DOHH2 (cell line): ENCODE results near the gene KHNYN.

Experiments
- H3F3A ChIP-seq: fragments of 200-600 bp; sonication (generic), shearing (Covaris generic); 2 replicates; pipeline ENCODE4 v1.6.0; 2016; ENCODE audit warnings: antibody characterized with exemption, mild to moderate bottlenecking; ENCODE audit not compliant: control insufficient read depth, insufficient read depth
- H3K27ac ChIP-seq: fragments of 200-600 bp; sonication (generic); 2 replicates; pipeline ENCODE4 v1.5.1; 2014; ENCODE audit warnings: low read depth, mild to moderate bottlenecking, low read length, moderate library complexity
- H3K27me3 ChIP-seq: fragments of 200-600 bp; sonication (generic); 2 replicates; pipeline ENCODE4 v1.6.1; 2014; ENCODE audit warnings: mild to moderate bottlenecking, low read length, mixed read lengths; ENCODE audit not compliant: control insufficient read depth
- H3K36me3 ChIP-seq: fragments of 200-600 bp; sonication (generic); 2 replicates; pipeline ENCODE4 v1.6.1; 2014; ENCODE audit warnings: mild to moderate bottlenecking, low read length, moderate library complexity, mixed read lengths; ENCODE audit not compliant: control insufficient read depth
- H3K4me1 ChIP-seq: fragments of 200-600 bp; sonication (generic); 2 replicates; pipeline ENCODE4 v1.6.1; 2014; ENCODE audit warnings: mild to moderate bottlenecking, low read length, mixed read lengths; ENCODE audit not compliant: control insufficient read depth
- H3K4me2 ChIP-seq: fragments of 200-600 bp; sonication (generic); 2 replicates; pipeline ENCODE4 v1.6.0; 2014; ENCODE audit warnings: mild to moderate bottlenecking, low read length, moderate library complexity
- H3K4me3 ChIP-seq: fragments of 200-600 bp; sonication (generic); 2 replicates; pipeline ENCODE4 v1.5.1; 2014; ENCODE audit warnings: mild to moderate bottlenecking, low read length, mixed read lengths
- H3K79me2 ChIP-seq: fragments of 200-600 bp; sonication (generic); 2 replicates; pipeline ENCODE4 v1.6.1; 2014; ENCODE audit warnings: mild to moderate bottlenecking, low read length, mixed read lengths; ENCODE audit not compliant: control insufficient read depth
- H3K9me2 ChIP-seq: fragments of 200-600 bp; sonication (generic); replicated peaks from 2 replicates; pipeline ENCODE4 v1.6.1; 2014; ENCODE audit warnings: mild to moderate bottlenecking, low read length, mixed read lengths; ENCODE audit not compliant: control insufficient read depth
- H3K9me3 ChIP-seq: fragments of 200-600 bp; sonication (generic); 2 replicates; pipeline ENCODE4 v1.6.1; 2014; ENCODE audit warnings: antibody characterized with exemption, low read length, mixed read lengths; ENCODE audit not compliant: control insufficient read depth, insufficient read depth
- H4K20me1 ChIP-seq: fragments of 200-600 bp; sonication (generic); 2 replicates; pipeline ENCODE4 v1.6.0; 2014; ENCODE audit warnings: low read depth, mild to moderate bottlenecking, antibody characterized with exemption, low read length, moderate library complexity; ENCODE audit not compliant: control insufficient read depth, insufficient read depth
- EZH2phosphoT487 ChIP-seq: fragments of 200-600 bp; sonication (generic); IDR thresholded peaks from 2 replicates; pipeline ENCODE4 v1.6.1; 2017; ENCODE audit warnings: borderline replicate concordance, mild to moderate bottlenecking, antibody characterized with exemption, low read length, moderate library complexity, mixed read lengths
- TF ChIP-seq, protein P1 (sequence below): fragments of 200-600 bp; sonication (generic); IDR thresholded peaks from one replicate; pipeline ENCODE4 v1.5.1; 2014; ENCODE audit warnings: antibody characterized with exemption, mild to moderate bottlenecking, low read depth, low read length; ENCODE audit not compliant: poor library complexity, severe bottlenecking

Gene KHNYN

DNA sequence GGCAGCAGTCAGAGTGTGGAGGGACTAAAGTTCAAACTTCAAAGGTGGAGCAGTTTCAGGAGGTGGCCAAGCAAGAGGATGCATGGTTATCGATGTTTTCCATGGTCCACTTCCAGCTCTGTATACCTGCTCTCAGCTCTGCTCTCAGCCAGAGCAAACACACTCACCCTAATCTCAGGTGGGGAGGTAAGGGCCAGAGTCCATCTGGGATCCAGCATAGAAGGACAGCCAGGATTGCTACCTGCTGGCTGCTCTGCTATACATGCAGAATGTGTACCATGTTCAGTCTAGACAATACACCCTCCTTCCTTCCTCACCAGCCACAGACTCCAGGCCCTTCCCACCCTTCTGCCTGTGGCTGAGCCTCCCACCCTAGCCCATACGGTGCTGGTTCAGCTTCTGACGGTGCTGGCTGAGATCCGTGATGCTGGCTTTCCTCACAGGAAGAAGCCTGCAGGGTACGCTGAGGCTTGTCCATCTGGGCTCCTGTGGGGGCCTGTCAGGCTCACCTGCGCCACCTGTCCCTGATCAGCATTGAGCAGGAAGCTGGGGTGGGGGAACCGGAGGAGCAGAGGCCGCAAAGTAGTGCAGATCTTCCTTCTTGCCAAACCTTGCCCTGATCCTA is 2.7 kb upstream of the KHNYN start:
- H3K9me3 ChIP-seq, result no peaks in the 10 kb centered on the region
- H3K27me3 ChIP-seq, result no peaks in the 10 kb centered on the region
- no peaks in the 10 kb centered on the region for H3F3A ChIP-seq
- H3K79me2 ChIP-seq, result peaks cover 20% of the 10 kb centered on the region
- TF ChIP-seq, protein P1, sequence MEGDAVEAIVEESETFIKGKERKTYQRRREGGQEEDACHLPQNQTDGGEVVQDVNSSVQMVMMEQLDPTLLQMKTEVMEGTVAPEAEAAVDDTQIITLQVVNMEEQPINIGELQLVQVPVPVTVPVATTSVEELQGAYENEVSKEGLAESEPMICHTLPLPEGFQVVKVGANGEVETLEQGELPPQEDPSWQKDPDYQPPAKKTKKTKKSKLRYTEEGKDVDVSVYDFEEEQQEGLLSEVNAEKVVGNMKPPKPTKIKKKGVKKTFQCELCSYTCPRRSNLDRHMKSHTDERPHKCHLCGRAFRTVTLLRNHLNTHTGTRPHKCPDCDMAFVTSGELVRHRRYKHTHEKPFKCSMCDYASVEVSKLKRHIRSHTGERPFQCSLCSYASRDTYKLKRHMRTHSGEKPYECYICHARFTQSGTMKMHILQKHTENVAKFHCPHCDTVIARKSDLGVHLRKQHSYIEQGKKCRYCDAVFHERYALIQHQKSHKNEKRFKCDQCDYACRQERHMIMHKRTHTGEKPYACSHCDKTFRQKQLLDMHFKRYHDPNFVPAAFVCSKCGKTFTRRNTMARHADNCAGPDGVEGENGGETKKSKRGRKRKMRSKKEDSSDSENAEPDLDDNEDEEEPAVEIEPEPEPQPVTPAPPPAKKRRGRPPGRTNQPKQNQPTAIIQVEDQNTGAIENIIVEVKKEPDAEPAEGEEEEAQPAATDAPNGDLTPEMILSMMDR, result no peak
- TF ChIP-seq EZH2phosphoT487, result no peak
- H3K27ac ChIP-seq, result no peak overlapping the region
- H4K20me1 ChIP-seq, result peaks cover 3% of the 10 kb centered on the region; the same call in 1 of the 2 replicates
- H3K4me3 ChIP-seq, result no peak overlapping the region
- no peaks in the 10 kb centered on the region for H3K9me2 ChIP-seq
- H3K4me1 ChIP-seq, result peaks cover 55% of the 10 kb centered on the region
- peaks cover 10% of the 10 kb centered on the region for H3K36me3 ChIP-seq
- H3K4me2 ChIP-seq, result no peak overlapping the region

DNA sequence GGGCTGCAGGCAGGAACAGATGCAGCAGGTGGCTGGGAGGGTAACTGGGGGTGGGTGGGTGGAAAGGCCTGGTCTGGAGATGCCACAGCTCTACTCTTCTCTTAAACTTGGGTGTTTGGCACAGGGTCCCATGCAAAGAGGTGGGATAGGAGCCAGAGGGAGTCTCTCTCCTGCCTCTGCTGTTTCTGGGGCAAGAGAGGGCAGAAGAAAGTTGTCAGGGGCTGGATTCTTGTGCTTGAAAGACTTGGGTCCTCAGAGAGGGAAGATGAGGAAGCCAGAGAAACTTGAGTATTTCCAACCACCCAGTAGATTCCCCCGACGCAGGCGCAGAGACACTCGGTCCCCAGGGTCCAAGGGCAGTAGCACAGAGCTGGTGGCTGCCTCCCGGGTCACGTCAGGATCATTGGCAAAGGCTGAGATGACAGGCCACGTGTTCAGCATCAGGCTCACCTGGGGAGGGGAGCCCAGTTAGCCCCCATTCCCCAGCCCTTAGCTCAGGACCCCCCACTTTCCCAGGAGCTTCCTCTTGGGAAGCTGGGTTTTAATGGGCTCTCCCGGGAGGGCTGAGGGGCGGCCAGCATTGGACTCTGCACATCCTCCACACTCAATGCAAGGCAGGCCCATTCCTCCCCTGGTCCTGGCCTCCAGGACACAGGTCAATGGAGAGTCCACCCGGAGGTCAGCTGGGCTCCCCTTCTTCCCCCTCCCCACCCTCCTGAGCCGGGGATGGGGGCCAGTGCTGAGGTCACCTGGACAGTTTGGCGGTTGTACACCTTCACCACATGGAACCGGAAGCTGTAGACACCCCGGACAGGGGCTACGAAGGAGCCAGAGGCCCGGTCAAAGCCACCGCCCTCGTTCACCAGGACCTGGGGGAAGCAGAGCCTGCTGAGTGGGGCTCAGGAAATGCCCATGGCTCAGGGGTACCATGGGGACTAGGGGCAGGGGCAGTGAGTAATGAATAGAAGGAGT is 1.9 kb upstream of the KHNYN start:
- Histone ChIP-seq H3K4me1 (peaks cover 50% of the 10 kb centered on the region), H3K27ac (no peak overlapping the region), H3K4me3 (no peak overlapping the region), H3K36me3 (peaks cover 18% of the 10 kb centered on the region), H3K27me3 (no peaks in the 10 kb centered on the region), H3K9me2 (no peaks in the 10 kb centered on the region), H4K20me1 (peaks cover 6% of the 10 kb centered on the region; the same call in 1 of the 2 replicates), H3K4me2 (no peak overlapping the region), H3F3A (no peaks in the 10 kb centered on the region), H3K79me2 (peaks cover 28% of the 10 kb centered on the region), H3K9me3 (no peaks in the 10 kb centered on the region)
- TF ChIP-seq, protein P1, result no peak
- TF ChIP-seq EZH2phosphoT487, result no peak

DNA sequence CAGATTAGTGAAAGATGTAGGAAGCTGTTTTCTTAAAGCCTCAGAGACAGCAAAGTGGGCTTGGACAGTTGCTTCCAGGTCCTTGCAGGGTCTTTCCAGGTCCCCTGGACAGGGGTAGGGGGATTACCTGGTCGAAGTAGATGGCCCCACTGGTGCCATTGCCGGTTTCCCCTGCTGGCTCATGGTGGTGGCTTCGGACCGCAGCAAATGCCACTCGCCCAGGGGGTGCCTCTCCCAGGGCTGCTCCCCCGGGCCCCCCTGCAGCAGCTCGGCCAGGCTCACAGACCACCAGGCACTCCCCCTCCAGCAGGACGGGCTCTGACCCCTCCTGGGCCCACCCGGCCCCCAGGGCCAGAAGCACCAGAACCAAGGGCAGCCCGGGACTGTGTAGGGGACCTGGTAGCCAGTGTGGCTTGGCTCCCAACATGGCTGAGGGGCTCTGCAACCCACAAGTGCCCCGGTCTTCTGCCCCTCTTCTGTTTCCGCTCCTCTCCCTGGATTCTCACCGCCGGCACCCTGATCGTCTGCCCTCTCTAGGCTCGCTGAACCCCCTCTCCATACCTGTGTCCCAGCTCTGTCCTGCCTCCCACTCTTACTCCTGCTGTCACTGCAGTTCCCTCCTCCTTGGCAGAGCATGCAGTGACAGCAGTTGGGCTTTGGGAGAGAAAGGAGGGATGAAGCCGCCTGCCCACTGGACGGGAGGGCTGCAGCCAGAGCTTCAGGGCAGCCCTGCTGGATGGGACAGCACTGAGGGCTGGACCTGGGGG is 943 bp upstream of the KHNYN start:
- H3K4me1 ChIP-seq, result peaks cover 50% of the 10 kb centered on the region

More for the DNA sequence above, 943 bp upstream of the KHNYN start:
- Histone ChIP-seq H3K9me2 (no peaks in the 10 kb centered on the region), H3K4me2 (peak overlapping the region; percentile 94), H4K20me1 (peaks cover 6% of the 10 kb centered on the region; the same call in 1 of the 2 replicates), H3F3A (no peaks in the 10 kb centered on the region), H3K27ac (no peak overlapping the region), H3K4me3 (peak overlapping the region; percentile 94), H3K79me2 (peaks cover 29% of the 10 kb centered on the region), H3K27me3 (no peaks in the 10 kb centered on the region), H3K36me3 (peaks cover 28% of the 10 kb centered on the region), H3K9me3 (no peaks in the 10 kb centered on the region)
- no peak for TF ChIP-seq EZH2phosphoT487
- TF ChIP-seq, protein P1, result no peak
